OCI-LY1 (cell line): Measurements from ENCODE around the gene MRPL54.

ENCODE experiments used
- H2AFZ ChIP-seq: fragments of 200-600 bp; sonication (generic), shearing (Covaris generic); 2 replicates; pipeline ENCODE4 v1.6.0; 2014; ENCODE audit warnings: antibody characterized with exemption, mild to moderate bottlenecking, low read length
- H3F3A ChIP-seq: fragments of 200-600 bp; sonication (generic), shearing (Covaris generic); 2 replicates; pipeline ENCODE4 v1.6.0; 2014; ENCODE audit warnings: mild to moderate bottlenecking, antibody characterized with exemption, low read length, moderate library complexity; ENCODE audit not compliant: insufficient read depth
- H3K27ac ChIP-seq: fragments of 200-600 bp; sonication (generic); 2 replicates; pipeline ENCODE4 v1.5.1; 2014; ENCODE audit warnings: low read length, mixed run types, mild to moderate bottlenecking, low read depth; ENCODE audit not compliant: poor library complexity, severe bottlenecking
- H3K27me3 ChIP-seq: fragments of 200-600 bp; sonication (generic); 2 replicates; pipeline ENCODE4 v1.6.0; 2014; ENCODE audit warnings: antibody characterized with exemption, mild to moderate bottlenecking, low read length, moderate library complexity; ENCODE audit not compliant: insufficient read depth
- H3K36me3 ChIP-seq: fragments of 200-600 bp; sonication (generic); 2 replicates; pipeline ENCODE4 v1.6.1; 2014; ENCODE audit warnings: mild to moderate bottlenecking, antibody characterized with exemption, low read length, moderate library complexity, mixed read lengths; ENCODE audit not compliant: insufficient read depth
- H3K4me1 ChIP-seq: fragments of 200-600 bp; sonication (generic); 2 replicates; pipeline ENCODE4 v1.5.1; 2014; ENCODE audit warnings: mild to moderate bottlenecking, low read length, moderate library complexity; ENCODE audit not compliant: insufficient read depth, severe bottlenecking
- H3K4me2 ChIP-seq: fragments of 200-600 bp; sonication (generic), shearing (Covaris generic); 2 replicates; pipeline ENCODE4 v1.6.1; 2014; ENCODE audit warnings: low read length
- H3K4me3 ChIP-seq: fragments of 200-600 bp; sonication (generic); 2 replicates; pipeline ENCODE4 v1.5.1; 2014; ENCODE audit warnings: low read length, low read depth, mild to moderate bottlenecking, mixed read lengths; ENCODE audit not compliant: poor library complexity, severe bottlenecking
- H3K79me2 ChIP-seq: fragments of 200-600 bp; shearing (Covaris generic); 2 replicates; pipeline ENCODE4 v1.6.1; 2016; ENCODE audit warnings: mixed run types, low read length, mixed read lengths; ENCODE audit not compliant: insufficient read depth
- H3K9ac ChIP-seq: fragments of 200-600 bp; sonication (generic), shearing (Covaris generic); 2 replicates; pipeline ENCODE4 v1.6.1; 2014; ENCODE audit warnings: mild to moderate bottlenecking, low read length, mixed read lengths
- H3K9me2 ChIP-seq: fragments of 200-600 bp; sonication (generic), shearing (Covaris generic); 2 replicates; pipeline ENCODE4 v1.6.1; 2014; ENCODE audit warnings: low read depth, mild to moderate bottlenecking, low read length, mixed read lengths
- H3K9me3 ChIP-seq: fragments of 200-600 bp; shearing (Covaris generic); 2 replicates; pipeline ENCODE4 v1.6.1; 2014; ENCODE audit warnings: low read length, mixed read lengths
- H4K20me1 ChIP-seq: fragments of 200-600 bp; sonication (generic), shearing (Covaris generic); 2 replicates; pipeline ENCODE4 v1.6.0; 2016; ENCODE audit warnings: mild to moderate bottlenecking, low read length; ENCODE audit not compliant: insufficient read depth
- CTCF ChIP-seq: fragments of 200-600 bp; sonication (generic), shearing (Covaris generic); IDR thresholded peaks from 2 replicates; pipeline ENCODE4 v1.5.1; 2017; ENCODE audit warnings: mild to moderate bottlenecking, antibody characterized with exemption, low read length, moderate library complexity, mixed read lengths
- EZH2 ChIP-seq: fragments of 200-600 bp; sonication (generic), shearing (Covaris generic); IDR thresholded peaks from 2 replicates; pipeline ENCODE4 v1.8.0; 2017; ENCODE audit warnings: borderline replicate concordance, mixed run types, mild to moderate bottlenecking, antibody characterized with exemption, low read length, moderate library complexity, mixed read lengths

The MRPL54 gene

GRCh38 chr19:3804429-3804828 lies 41.9 kb downstream of the MRPL54 start:
- Histone ChIP-seq H3K4me1 (no peaks in the 10 kb centered on the region), H3K36me3 (no peaks in the 10 kb centered on the region), H3K79me2 (no peaks in the 10 kb centered on the region), H3K9me2 (no peaks in the 10 kb centered on the region), H2AFZ (no peak overlapping the region), H3K27ac (no peak overlapping the region), H3K27me3 (no peaks in the 10 kb centered on the region; the same call in 1 of the 2 replicates), H4K20me1 (no peaks in the 10 kb centered on the region), H3K4me2 (no peak overlapping the region), H3K9ac (no peak overlapping the region), H3K9me3 (no peaks in the 10 kb centered on the region), H3F3A (no peaks in the 10 kb centered on the region), H3K4me3 (no peak overlapping the region)
- no peak for TF ChIP-seq EZH2
- no peak for TF ChIP-seq CTCF

- Histone ChIP-seq H3F3A (no peaks in the 10 kb centered on the region), H3K36me3 (no peaks in the 10 kb centered on the region), H3K79me2 (no peaks in the 10 kb centered on the region), H3K9me2 (no peaks in the 10 kb centered on the region), H3K9me3 (no peaks in the 10 kb centered on the region), H3K4me3 (no peak overlapping the region), H3K27me3 (peaks cover 7% of the 10 kb centered on the region; the same call in 1 of the 2 replicates), H2AFZ (no peak overlapping the region), H3K4me1 (peaks cover 9% of the 10 kb centered on the region), H4K20me1 (no peaks in the 10 kb centered on the region), H3K9ac (no peak overlapping the region), H3K4me2 (no peak overlapping the region), H3K27ac (no peak overlapping the region)
- TF ChIP-seq CTCF (no peak), EZH2 (no peak)
Measured at GRCh38 chr19:3805859-3806258, 43.4 kb downstream of the MRPL54 start.

GRCh38 chr19:3807131-3807480 lies 44.6 kb downstream of the MRPL54 start:
- TF ChIP-seq EZH2: no peak
- no peak for TF ChIP-seq CTCF
- H3K4me3 ChIP-seq: no peak overlapping the region
- peaks cover 11% of the 10 kb centered on the region; the same call in 1 of the 2 replicates for H3K27me3 ChIP-seq
- H3K36me3 ChIP-seq: no peaks in the 10 kb centered on the region
- H3K27ac ChIP-seq: no peak overlapping the region
- H3K9ac ChIP-seq: no peak overlapping the region
- H3F3A ChIP-seq: no peaks in the 10 kb centered on the region
- H3K79me2 ChIP-seq: no peaks in the 10 kb centered on the region
- peaks cover 11% of the 10 kb centered on the region for H3K4me1 ChIP-seq
- no peak overlapping the region for H3K4me2 ChIP-seq
- H2AFZ ChIP-seq: no peak overlapping the region
- H4K20me1 ChIP-seq: no peaks in the 10 kb centered on the region
- no peaks in the 10 kb centered on the region for H3K9me3 ChIP-seq
- no peaks in the 10 kb centered on the region for H3K9me2 ChIP-seq
